ENCODE results near the gene BTBD16.
A peak's percentile ranks its signal among the peaks of the same experiment; 100 is the strongest.

The BTBD16 gene

DNA sequence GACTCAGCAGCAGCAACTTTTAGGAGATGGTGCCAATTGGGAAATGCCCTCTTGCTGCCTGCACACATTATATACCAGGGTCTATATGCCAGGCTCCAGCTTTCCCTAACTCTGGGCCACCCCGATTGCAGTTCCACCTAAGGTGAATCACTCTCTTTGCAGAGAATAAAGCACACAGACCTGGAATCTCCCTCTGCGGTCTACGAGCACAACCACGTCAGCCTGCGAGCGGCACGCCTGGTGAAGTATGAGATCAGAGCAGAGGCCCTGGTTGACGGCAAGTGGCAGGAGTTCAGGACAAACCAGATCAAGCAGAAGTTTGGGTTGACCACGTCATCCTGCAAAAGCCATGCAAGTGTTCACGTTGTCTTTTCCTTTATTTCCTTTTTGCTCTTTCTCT, 65.2 kb downstream of the BTBD16 start:
- no peak overlapping the region for H3K4me3 ChIP-seq (ENCODE audit: low read length)
- H3K36me3 ChIP-seq (ENCODE audit: insufficient read depth, low read length) = no peaks in the 10 kb centered on the region
- no peak overlapping the region for H3K9ac ChIP-seq (ENCODE audit: low read depth, low read length)
- H3K4me1 ChIP-seq (ENCODE audit: insufficient read depth, low read length) = no peaks in the 10 kb centered on the region
- 91% methylated on average over 10 of the region's 10 CpGs for WGBS
- no peaks in the 10 kb centered on the region for H3K9me3 ChIP-seq (ENCODE audit: insufficient read depth, low read depth, low read length)
- H3K27me3 ChIP-seq (ENCODE audit: insufficient read depth, low read length) = no peaks in the 10 kb centered on the region
- H3K27ac ChIP-seq (ENCODE audit: low read depth, low read length) = no peak overlapping the region

DNA sequence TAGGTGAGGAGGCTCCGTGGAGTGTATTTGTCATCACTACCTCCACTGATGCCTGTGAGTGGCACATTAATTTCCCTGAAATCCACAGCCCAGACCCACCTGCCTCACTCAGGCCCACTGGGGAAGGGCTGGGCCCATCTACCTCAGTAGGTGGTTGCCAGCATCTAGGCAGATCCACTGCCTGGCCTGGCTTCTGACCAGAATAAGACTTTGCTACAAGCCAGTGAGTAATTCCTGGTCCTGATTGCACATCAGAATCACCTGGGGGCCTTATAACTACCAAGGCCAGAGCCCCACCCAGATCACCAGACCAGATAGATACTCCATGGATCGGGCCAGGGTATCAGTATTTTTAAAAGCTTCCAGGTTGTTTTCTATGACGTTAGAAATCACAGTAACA, 65.9 kb downstream of the BTBD16 start:
- Histone ChIP-seq H3K4me3 (ENCODE audit: low read length) (no peak overlapping the region), H3K27ac (ENCODE audit: low read depth, low read length) (no peak overlapping the region), H3K4me1 (ENCODE audit: insufficient read depth, low read length) (no peaks in the 10 kb centered on the region), H3K9ac (ENCODE audit: low read depth, low read length) (no peak overlapping the region), H3K36me3 (ENCODE audit: insufficient read depth, low read length) (no peaks in the 10 kb centered on the region), H3K9me3 (ENCODE audit: insufficient read depth, low read depth, low read length) (no peaks in the 10 kb centered on the region), H3K27me3 (ENCODE audit: insufficient read depth, low read length) (no peaks in the 10 kb centered on the region)
- WGBS = 98% methylated on average over 3 of the region's 3 CpGs

DNA sequence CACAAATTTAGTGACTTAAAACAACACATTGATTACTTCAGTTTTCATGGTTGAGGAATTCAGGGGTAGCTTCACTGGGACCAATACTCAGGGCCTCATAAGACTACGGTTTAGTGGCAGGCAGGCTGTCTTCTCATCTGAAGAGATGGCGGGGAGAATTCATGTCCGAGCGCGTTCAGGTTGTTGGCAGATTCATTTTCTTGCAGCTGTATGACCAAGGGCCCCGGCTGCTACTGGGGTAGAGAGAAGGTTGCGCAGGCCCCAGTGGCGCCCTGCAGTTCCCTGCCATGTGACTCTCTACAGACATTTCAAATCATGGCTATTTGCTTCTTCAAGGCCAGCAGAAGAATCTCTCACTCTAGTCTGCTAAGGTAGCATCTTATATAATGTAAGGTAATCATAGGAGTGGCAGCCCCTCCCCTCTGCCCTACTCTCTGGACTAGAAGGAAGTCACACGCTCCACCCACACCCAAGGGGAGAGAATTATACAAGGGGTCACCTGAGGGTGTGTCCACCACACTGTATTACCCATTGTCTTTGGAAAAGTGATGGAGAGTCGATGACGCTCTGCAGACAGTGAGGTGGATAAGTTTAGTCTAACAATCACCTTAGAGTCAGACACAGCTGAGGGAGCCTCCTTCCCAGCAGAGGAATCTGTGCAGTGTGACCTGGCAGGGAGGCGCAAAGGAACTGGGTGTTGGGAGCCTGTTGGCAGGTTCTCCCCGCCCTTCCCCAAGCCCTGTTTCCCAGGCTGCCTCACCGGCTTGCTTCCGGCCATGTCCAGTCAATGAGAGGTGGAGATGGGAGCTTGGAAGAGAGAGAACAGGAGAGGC, 67.7 kb downstream of the BTBD16 start:
- H3K27ac ChIP-seq (ENCODE audit: low read depth, low read length) = no peak overlapping the region
- H3K4me3 ChIP-seq (ENCODE audit: low read length) = no peak overlapping the region
- H3K4me1 ChIP-seq (ENCODE audit: insufficient read depth, low read length) = peaks cover 10% of the 10 kb centered on the region; the same call in 1 of the 2 replicates
- no peaks in the 10 kb centered on the region for H3K27me3 ChIP-seq (ENCODE audit: insufficient read depth, low read length)
- no peaks in the 10 kb centered on the region for H3K36me3 ChIP-seq (ENCODE audit: insufficient read depth, low read length)
- 94% methylated on average over 14 of the region's 15 CpGs for WGBS
- no peak overlapping the region for H3K9ac ChIP-seq (ENCODE audit: low read depth, low read length)
- H3K9me3 ChIP-seq (ENCODE audit: insufficient read depth, low read depth, low read length) = no peaks in the 10 kb centered on the region

DNA sequence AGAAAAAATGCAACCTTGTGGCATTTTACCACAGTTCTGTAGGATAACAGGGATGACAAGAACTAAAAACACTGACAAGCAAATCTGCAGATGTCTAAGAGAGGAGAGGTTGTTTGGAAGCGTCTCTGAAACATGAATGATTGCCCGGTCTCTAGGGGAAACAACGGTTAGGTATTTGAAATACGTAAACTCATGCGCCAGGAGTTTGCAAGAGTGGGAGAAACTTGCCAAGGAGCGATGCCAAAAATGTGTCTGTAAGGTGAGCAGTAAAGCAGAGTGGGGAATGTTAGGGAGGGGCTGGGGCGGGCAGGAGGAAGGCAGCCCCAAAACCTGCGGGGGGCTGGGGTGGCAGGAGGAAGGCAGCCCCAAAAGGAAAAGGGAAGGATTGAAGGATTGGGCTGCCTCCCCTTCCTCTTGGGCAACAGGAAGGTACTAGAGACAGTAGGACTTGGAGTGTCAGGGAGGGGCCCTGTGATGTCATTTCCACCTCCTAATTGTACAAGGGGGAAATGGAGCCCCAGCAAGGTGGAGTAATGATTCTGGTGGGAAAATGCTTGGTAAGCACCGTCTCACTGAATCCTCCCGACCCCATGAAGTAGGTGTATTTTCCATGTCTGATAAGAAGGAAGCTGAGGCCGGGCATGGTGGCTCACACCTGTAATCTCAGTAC, 70.2 kb downstream of the BTBD16 start:
- H3K36me3 ChIP-seq (ENCODE audit: insufficient read depth, low read length) = no peaks in the 10 kb centered on the region
- H3K9ac ChIP-seq (ENCODE audit: low read depth, low read length) = no peak overlapping the region
- H3K9me3 ChIP-seq (ENCODE audit: insufficient read depth, low read depth, low read length) = 0 out of 2 replicates have a peak, but pooled peaks cover 6% of the 10 kb centered on the region
- H3K4me1 ChIP-seq (ENCODE audit: insufficient read depth, low read length) = peaks cover 10% of the 10 kb centered on the region; the same call in 1 of the 2 replicates
- no peak overlapping the region for H3K27ac ChIP-seq (ENCODE audit: low read depth, low read length)
- H3K27me3 ChIP-seq (ENCODE audit: insufficient read depth, low read length) = no peaks in the 10 kb centered on the region
- no peak overlapping the region for H3K4me3 ChIP-seq (ENCODE audit: low read length)
- WGBS = 92% methylated on average over 11 of the region's 11 CpGs

DNA sequence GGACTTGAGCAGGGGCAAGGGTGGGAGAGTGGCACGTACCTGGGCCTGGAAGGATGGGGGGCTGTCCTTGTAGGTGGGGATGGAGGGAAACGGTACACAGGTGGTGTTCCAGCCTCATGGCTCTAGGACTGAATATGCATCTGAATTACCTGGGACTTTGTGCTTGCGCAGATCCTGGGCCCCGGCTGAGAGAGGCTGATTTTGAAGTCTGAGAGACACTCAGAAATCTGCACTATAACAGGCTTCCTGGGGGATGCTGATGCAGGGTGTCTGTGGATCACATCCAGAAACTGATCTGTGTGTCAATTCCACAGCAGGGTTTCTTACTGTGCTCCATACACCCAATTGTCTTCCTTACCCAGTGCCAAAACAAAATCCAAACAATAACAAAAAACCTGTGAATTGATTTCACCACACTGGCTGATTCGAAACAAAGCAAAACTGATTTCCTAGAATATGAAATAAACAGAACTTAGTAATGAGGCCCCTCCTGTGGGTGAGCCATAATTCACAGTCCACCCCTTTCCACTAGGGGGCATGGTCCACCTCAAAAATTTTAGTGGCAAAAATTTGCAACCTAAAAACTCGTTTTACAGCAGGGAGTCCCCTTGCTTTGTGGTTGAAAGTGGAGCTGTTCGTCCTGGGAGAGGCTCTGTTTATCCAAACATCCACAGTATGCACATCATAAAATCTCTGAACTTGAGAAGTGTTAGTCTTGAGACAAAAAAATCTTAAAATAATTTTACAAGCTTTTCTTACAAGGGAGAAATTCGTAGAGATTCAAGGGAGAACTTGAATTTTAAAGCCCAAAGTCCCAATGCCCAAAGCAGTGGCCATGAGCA, 71.4 kb downstream of the BTBD16 start:
- H3K4me3 ChIP-seq (ENCODE audit: low read length) = no peak overlapping the region
- H3K4me1 ChIP-seq (ENCODE audit: insufficient read depth, low read length) = peaks cover 10% of the 10 kb centered on the region; the same call in 1 of the 2 replicates
- 43% methylated on average over 7 of the region's 8 CpGs for WGBS
- peak overlapping the region; percentile 11; the same call in 1 of the 2 replicates for H3K27ac ChIP-seq (ENCODE audit: low read depth, low read length)
- no peaks in the 10 kb centered on the region for H3K27me3 ChIP-seq (ENCODE audit: insufficient read depth, low read length)
- H3K36me3 ChIP-seq (ENCODE audit: insufficient read depth, low read length) = no peaks in the 10 kb centered on the region
- no peak overlapping the region for H3K9ac ChIP-seq (ENCODE audit: low read depth, low read length)
- peaks cover 18% of the 10 kb centered on the region; the same call in 1 of the 2 replicates for H3K9me3 ChIP-seq (ENCODE audit: insufficient read depth, low read depth, low read length)

DNA sequence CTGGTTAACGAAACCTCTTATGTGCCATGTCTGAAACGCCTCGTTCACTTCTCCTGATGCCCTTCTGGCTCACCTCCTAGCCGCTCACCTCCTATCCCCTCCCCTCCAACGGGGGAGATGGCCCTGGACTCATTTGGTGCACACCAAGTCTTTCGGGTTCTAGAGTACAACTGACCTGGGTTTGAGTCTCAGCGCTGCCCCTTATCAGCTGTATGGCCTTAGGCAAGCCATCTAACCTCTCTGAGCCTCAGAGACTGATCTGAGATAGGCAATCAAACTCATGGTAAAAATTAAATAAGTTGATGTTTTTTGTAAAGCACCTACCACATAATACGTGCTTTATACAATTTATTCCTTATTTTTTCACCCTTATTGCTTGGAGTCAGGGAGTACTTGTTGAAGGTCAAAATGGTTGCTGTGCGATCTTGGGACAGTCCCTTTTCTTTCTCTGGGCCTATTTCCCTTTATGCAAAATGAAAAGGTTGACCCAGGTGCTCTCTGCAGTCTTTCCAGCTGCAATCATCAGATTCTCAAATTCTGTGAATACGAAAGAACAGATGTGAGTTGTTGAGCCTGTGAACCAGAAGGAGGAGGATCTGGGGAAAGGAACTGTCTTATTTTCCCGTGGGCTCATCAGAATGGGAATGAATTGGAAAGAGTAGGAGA, 72.2 kb downstream of the BTBD16 start:
- peaks cover 18% of the 10 kb centered on the region; the same call in 1 of the 2 replicates for H3K9me3 ChIP-seq (ENCODE audit: insufficient read depth, low read depth, low read length)
- peak overlapping the region; percentile 11; the same call in 1 of the 2 replicates for H3K27ac ChIP-seq (ENCODE audit: low read depth, low read length)
- no peak overlapping the region for H3K4me3 ChIP-seq (ENCODE audit: low read length)
- WGBS = 92% methylated on average over 10 of the region's 11 CpGs
- no peaks in the 10 kb centered on the region for H3K36me3 ChIP-seq (ENCODE audit: insufficient read depth, low read length)
- no peaks in the 10 kb centered on the region for H3K27me3 ChIP-seq (ENCODE audit: insufficient read depth, low read length)
- no peak overlapping the region for H3K9ac ChIP-seq (ENCODE audit: low read depth, low read length)
- peaks cover 10% of the 10 kb centered on the region; the same call in 1 of the 2 replicates for H3K4me1 ChIP-seq (ENCODE audit: insufficient read depth, low read length)

DNA sequence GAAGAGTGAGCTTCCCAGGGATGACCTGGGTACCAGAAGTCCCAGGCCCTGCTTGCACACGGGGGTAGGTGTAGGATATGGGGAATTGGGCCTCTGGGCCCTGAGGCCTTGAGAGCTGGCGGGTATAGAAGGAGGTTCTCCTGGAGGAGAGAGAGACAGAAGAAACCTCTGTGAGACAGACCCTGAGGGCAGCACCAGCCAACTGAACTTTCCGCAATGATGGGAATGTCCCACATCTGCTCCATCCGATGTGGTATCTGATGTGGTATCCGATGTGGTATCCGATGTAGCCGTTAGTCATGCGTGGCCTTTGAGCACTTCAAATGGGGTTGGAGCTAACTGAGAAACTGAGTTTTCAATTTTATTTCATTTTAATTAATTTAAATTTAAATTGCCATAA, 72.8 kb downstream of the BTBD16 start:
- H3K4me1 ChIP-seq (ENCODE audit: insufficient read depth, low read length) = peaks cover 10% of the 10 kb centered on the region; the same call in 1 of the 2 replicates

DNA sequence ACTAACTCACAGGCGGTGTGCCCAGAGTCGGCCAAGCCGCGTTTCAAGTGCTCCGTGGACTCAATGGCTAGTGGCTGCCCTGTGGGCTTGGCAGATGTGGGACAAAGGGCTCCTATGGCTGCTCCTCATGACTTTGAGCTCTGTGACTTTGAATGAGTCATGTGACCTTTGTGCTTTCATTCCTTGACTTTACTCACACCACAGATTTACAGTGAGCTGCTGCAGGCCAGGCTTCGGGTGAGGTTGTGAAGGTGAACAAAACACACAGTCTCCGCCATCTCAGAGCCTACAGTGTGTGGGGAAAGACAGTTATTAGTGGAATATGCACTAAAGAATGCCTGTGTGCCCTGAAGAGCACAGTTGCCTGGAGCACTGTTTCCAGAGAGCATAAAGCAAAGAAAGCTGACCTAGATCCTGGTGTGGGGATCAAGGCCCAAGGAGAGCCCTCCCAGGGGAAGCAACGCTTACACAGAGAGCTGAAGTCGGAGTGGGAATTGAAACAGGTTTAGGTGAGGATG, 73.7 kb downstream of the BTBD16 start:
- Histone ChIP-seq H3K4me3 (ENCODE audit: low read length) (no peak overlapping the region), H3K9me3 (ENCODE audit: insufficient read depth, low read depth, low read length) (peaks cover 18% of the 10 kb centered on the region; the same call in 1 of the 2 replicates), H3K27me3 (ENCODE audit: insufficient read depth, low read length) (no peaks in the 10 kb centered on the region), H3K9ac (ENCODE audit: low read depth, low read length) (no peak overlapping the region), H3K36me3 (ENCODE audit: insufficient read depth, low read length) (no peaks in the 10 kb centered on the region), H3K27ac (ENCODE audit: low read depth, low read length) (no peak overlapping the region), H3K4me1 (ENCODE audit: insufficient read depth, low read length) (peaks cover 10% of the 10 kb centered on the region; the same call in 1 of the 2 replicates)
- WGBS = 93% methylated on average over 9 of the region's 9 CpGs

More for the DNA sequence above, 72.8 kb downstream of the BTBD16 start:
- H3K9ac ChIP-seq (ENCODE audit: low read depth, low read length) = no peak overlapping the region
- no peaks in the 10 kb centered on the region for H3K36me3 ChIP-seq (ENCODE audit: insufficient read depth, low read length)
- WGBS = 90% methylated on average over 8 of the region's 8 CpGs
- no peaks in the 10 kb centered on the region for H3K27me3 ChIP-seq (ENCODE audit: insufficient read depth, low read length)
- H3K9me3 ChIP-seq (ENCODE audit: insufficient read depth, low read depth, low read length) = peaks cover 18% of the 10 kb centered on the region; the same call in 1 of the 2 replicates
- H3K27ac ChIP-seq (ENCODE audit: low read depth, low read length) = no peak overlapping the region
- no peak overlapping the region for H3K4me3 ChIP-seq (ENCODE audit: low read length)

DNA sequence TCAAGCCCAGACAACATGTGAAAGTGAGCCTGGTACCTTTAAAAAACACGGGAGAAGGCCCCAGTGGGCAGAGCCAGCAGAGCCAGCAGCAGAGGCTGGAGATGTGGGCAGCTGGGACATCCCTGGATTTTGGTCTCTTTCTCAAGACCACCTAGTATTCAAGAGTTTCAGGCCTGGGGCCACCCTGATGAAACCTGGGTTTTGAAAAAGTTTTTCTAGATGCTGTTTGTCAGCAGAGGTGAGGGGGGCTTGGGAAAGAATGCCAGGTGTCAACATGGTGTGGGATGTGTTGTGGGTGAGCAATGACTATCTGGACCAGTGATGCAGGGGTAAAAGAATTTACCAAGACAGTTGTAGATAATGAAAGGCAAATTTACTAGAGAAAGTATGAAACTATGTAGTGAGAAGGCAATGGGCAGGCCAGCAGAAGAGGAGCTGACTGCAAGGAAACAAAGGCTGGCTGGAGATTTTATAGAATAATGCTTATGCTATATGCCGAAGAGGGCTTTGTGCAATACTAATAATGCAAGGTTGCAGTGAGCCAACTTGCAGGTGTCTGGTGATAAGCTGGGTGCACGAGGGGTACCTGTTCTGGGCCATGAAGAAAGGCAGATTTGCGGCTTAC, 75.3 kb downstream of the BTBD16 start:
- Histone ChIP-seq H3K4me1 (ENCODE audit: insufficient read depth, low read length) (peaks cover 10% of the 10 kb centered on the region; the same call in 1 of the 2 replicates), H3K4me3 (ENCODE audit: low read length) (no peak overlapping the region), H3K9me3 (ENCODE audit: insufficient read depth, low read depth, low read length) (peaks cover 18% of the 10 kb centered on the region; the same call in 1 of the 2 replicates), H3K27ac (ENCODE audit: low read depth, low read length) (no peak overlapping the region), H3K9ac (ENCODE audit: low read depth, low read length) (no peak overlapping the region), H3K36me3 (ENCODE audit: insufficient read depth, low read length) (no peaks in the 10 kb centered on the region), H3K27me3 (ENCODE audit: insufficient read depth, low read length) (no peaks in the 10 kb centered on the region)
- 89% methylated on average over 4 of the region's 4 CpGs for WGBS
